Measurements from ENCODE around the gene CTDSPL2. TPM values are rescaled to one million over a fixed set of nuclear protein-coding genes. Genes with fewer than 3 reads are reported as not detected.
"Not testable (repeated sequence)": the region's sequence is repeated elsewhere in the genome, so short reads cannot be mapped to it uniquely, and the experiment has no call there.

CTDSPL2 gene
- total and polyA plus RNA-seq, 9 donors: 26.8 to 68.8 (median 41.9) TPM

DNA sequence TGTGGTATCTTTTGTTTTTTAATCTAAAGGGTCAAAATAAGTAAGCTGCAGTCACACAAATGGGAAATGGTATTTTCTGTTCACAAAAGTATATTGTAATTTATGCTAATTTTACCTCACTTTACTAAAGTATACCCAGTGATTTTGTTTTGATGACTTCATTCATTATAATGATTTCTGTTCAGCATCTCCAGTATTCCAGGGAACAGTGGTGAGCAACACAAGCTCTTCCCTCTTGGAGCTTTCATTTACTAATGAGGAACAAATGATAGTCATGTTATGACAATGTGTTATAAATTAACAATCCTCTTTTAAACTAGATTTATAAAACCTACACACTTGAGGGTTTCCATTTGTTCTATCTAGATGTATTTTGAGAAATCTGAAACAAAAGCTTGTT lies 89.0 kb downstream of the CTDSPL2 start:
- no peaks in the 10 kb centered on the region for H3K27me3 ChIP-seq (ENCODE audit: control insufficient read depth, insufficient read depth, low read length)
- H3K4me3 ChIP-seq (ENCODE audit: low read length): no peak overlapping the region
- H3K4me1 ChIP-seq (ENCODE audit: control insufficient read depth, insufficient read depth, low read length): no peaks in the 10 kb centered on the region
- DNase-seq: no peak
- H3K27ac ChIP-seq (ENCODE audit: low read length): no peak overlapping the region
- no peaks in the 10 kb centered on the region for H3K9me3 ChIP-seq (replicated peaks; ENCODE audit: control insufficient read depth, low read depth, low read length)
- H3K36me3 ChIP-seq (ENCODE audit: control insufficient read depth, insufficient read depth, low read length): peaks cover 17% of the 10 kb centered on the region

DNA sequence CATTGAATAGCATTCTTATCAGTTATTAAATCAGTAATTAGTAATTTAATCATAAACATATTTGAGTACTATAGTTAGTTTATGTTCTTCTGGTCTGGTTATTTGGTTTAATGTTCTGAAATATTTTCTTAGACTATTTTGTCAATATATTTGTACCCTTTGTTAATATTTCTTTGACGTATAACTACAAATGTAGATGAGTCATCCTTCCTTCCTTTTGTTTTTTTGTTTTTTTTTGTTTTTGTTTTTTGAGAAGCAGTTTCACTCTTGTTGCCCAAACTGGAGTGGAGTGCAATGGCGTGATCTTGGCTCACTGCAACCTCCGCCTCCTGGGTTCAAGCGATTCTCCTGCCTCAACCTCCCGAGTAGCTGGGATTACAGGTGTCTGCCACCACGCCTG lies 92.1 kb downstream of the CTDSPL2 start:
- Histone ChIP-seq H3K27ac (ENCODE audit: low read length) (no peak overlapping the region), H3K9me3 (replicated peaks; ENCODE audit: control insufficient read depth, low read depth, low read length) (no peaks in the 10 kb centered on the region), H3K36me3 (ENCODE audit: control insufficient read depth, insufficient read depth, low read length) (peaks cover 28% of the 10 kb centered on the region), H3K4me3 (ENCODE audit: low read length) (no peak overlapping the region), H3K27me3 (ENCODE audit: control insufficient read depth, insufficient read depth, low read length) (no peaks in the 10 kb centered on the region), H3K4me1 (ENCODE audit: control insufficient read depth, insufficient read depth, low read length) (no peaks in the 10 kb centered on the region)
- no CpG with 5 or more reads among the region's 6 CpGs for WGBS (ENCODE audit: insufficient coverage)
- DNase-seq: no peak

DNA sequence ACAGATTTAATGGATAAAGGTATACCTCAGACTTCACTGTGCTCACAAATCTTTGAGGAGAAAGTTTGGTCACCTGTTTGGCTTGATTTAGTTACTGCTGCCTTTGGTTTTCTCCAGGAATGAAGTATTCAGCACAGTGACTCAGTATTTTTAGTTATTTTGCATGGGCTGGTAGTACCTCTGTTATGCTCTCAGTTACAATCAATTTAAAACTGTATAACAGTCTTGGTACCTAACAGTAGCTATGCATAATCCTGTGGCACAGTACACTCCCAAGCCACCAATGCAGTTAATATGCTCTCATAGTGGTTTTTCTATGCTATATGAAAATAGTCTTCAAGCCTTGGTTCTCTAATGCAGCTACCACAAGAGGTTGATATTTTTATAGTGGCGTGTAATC lies 97.6 kb downstream of the CTDSPL2 start:
- WGBS (ENCODE audit: insufficient coverage): 100% methylated on average over 1 of the region's 1 CpG
- no peak for DNase-seq
- Histone ChIP-seq H3K4me1 (ENCODE audit: control insufficient read depth, insufficient read depth, low read length) (no peaks in the 10 kb centered on the region), H3K9me3 (replicated peaks; ENCODE audit: control insufficient read depth, low read depth, low read length) (no peaks in the 10 kb centered on the region), H3K27ac (ENCODE audit: low read length) (no peak overlapping the region), H3K4me3 (ENCODE audit: low read length) (no peak overlapping the region), H3K27me3 (ENCODE audit: control insufficient read depth, insufficient read depth, low read length) (no peaks in the 10 kb centered on the region), H3K36me3 (ENCODE audit: control insufficient read depth, insufficient read depth, low read length) (peaks cover 19% of the 10 kb centered on the region)

DNA sequence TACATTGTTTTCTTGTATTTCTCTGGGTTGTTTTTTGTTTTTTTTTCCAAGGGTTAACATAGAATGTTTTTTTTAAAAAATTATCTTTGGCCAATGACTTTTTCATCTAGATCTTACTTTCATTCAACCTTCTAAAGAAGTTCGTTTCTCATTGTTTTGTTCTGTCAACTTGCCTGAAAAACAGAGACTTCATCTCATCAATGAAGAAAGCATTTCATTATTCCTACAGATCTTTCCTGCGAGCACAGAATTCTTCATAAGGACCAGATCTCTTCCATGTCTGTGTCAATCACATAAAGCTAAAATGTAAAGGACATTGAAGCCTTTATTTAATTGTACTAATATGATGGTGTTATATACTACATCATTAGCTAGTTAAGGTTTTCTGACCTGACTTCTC lies 99.8 kb downstream of the CTDSPL2 start:
- Histone ChIP-seq H3K9me3 (replicated peaks; ENCODE audit: control insufficient read depth, low read depth, low read length) (no peaks in the 10 kb centered on the region), H3K27ac (ENCODE audit: low read length) (no peak overlapping the region), H3K27me3 (ENCODE audit: control insufficient read depth, insufficient read depth, low read length) (no peaks in the 10 kb centered on the region), H3K4me3 (ENCODE audit: low read length) (no peak overlapping the region), H3K36me3 (ENCODE audit: control insufficient read depth, insufficient read depth, low read length) (peaks cover 13% of the 10 kb centered on the region), H3K4me1 (ENCODE audit: control insufficient read depth, insufficient read depth, low read length) (no peaks in the 10 kb centered on the region)
- DNase-seq: no peak
- WGBS (ENCODE audit: insufficient coverage): 60% methylated on average over 1 of the region's 2 CpGs

DNA sequence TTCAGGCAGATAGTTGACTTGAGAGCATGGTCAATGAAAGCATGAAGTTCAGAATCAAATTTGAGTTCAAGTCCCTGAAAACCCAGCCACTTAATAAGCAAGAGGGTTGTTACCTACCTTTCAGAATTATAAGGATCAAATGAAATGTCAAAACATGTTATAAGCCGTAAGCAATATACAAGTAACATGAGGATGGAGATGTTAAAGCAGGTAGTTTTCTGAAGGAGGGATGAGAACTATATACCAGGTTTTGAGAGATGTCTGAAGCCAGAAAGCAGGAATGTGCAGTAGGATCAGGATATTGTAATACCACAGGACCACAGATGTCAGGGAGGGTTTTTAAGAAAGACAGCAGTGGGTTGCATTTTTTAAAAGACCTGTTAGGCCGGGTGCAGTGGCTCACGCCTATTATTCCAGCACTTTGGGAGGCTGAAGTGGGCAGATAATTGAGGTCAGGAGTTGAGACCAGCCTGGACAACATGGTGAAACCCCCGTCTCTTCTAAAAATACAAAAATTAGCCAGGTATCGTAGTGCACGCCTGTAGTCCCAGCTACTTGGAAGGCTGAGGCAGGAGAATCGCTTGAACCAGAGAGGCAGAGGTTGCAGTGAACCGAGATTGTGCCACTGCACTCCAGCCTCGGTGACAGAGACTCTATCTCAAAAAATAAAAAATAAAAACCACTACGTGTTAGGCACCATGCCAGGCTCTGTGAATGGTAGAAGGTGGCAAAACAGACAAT lies 102.6 kb downstream of the CTDSPL2 start:
- Histone ChIP-seq H3K4me1 (ENCODE audit: control insufficient read depth, insufficient read depth, low read length) (no peaks in the 10 kb centered on the region), H3K4me3 (ENCODE audit: low read length) (no peak overlapping the region), H3K27me3 (ENCODE audit: control insufficient read depth, insufficient read depth, low read length) (no peaks in the 10 kb centered on the region), H3K9me3 (replicated peaks; ENCODE audit: control insufficient read depth, low read depth, low read length) (no peaks in the 10 kb centered on the region), H3K27ac (ENCODE audit: low read length) (no peak overlapping the region), H3K36me3 (ENCODE audit: control insufficient read depth, insufficient read depth, low read length) (peaks cover 5% of the 10 kb centered on the region)
- no peak for DNase-seq
- WGBS (ENCODE audit: insufficient coverage): 70% methylated on average over 3 of the region's 10 CpGs

DNA sequence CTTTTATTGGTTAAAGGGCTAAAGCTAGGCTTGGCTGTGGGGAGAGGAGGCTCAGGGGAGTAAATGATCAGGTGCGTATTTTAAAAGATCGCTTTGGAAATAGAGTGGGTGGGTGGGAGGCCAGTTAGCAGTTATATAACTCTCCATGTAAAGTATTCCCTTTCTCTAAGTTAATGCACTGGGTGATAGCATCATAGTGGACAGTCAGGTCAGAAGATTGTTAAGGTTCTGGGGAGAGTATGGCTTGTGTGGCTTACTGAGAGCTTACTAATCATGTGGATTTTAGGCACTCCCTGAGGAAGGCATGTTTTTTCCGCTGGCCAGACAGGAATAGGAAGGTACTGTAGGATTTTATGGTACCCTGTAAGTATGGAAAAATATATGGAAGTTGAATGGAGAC lies 103.2 kb downstream of the CTDSPL2 start:
- peaks cover 7% of the 10 kb centered on the region for H3K36me3 ChIP-seq (ENCODE audit: control insufficient read depth, insufficient read depth, low read length)

DNA sequence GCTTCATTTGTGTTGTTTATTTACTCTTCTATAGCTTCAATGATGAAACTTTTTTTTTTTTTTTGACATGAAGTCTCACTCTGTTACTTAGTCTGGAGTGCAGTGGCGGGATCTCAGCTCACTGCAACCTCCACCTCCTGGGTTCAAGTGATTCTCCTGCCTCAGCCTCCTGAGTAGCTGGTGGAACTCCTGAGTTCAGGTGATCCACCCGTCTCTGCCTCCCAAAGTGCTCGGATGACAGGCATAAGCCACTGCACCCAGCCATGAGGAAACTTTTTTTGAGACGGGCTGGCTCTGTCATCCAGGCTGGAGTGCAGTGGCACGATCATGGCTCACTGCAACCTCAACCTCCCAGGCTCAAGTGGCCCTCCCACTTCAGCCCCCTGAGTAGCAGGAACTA lies 104.8 kb downstream of the CTDSPL2 start:
- not testable (repeated sequence) for DNase-seq; H3K36me3 ChIP-seq (ENCODE audit: control insufficient read depth, insufficient read depth, low read length); H3K27me3 ChIP-seq (ENCODE audit: control insufficient read depth, insufficient read depth, low read length); H3K4me3 ChIP-seq (ENCODE audit: low read length); H3K4me1 ChIP-seq (ENCODE audit: control insufficient read depth, insufficient read depth, low read length); H3K27ac ChIP-seq (ENCODE audit: low read length); H3K9me3 ChIP-seq (replicated peaks; ENCODE audit: control insufficient read depth, low read depth, low read length)
- 94% methylated on average over 5 of the region's 5 CpGs for WGBS (ENCODE audit: insufficient coverage)

More for the DNA sequence above, 103.2 kb downstream of the CTDSPL2 start:
- Histone ChIP-seq H3K9me3 (replicated peaks; ENCODE audit: control insufficient read depth, low read depth, low read length) (no peaks in the 10 kb centered on the region), H3K4me1 (ENCODE audit: control insufficient read depth, insufficient read depth, low read length) (peaks cover 3% of the 10 kb centered on the region), H3K27ac (ENCODE audit: low read length) (no peak overlapping the region), H3K27me3 (ENCODE audit: control insufficient read depth, insufficient read depth, low read length) (no peaks in the 10 kb centered on the region), H3K4me3 (ENCODE audit: low read length) (no peak overlapping the region)
- 100% methylated on average over 1 of the region's 3 CpGs for WGBS (ENCODE audit: insufficient coverage)
- no peak for DNase-seq

DNA sequence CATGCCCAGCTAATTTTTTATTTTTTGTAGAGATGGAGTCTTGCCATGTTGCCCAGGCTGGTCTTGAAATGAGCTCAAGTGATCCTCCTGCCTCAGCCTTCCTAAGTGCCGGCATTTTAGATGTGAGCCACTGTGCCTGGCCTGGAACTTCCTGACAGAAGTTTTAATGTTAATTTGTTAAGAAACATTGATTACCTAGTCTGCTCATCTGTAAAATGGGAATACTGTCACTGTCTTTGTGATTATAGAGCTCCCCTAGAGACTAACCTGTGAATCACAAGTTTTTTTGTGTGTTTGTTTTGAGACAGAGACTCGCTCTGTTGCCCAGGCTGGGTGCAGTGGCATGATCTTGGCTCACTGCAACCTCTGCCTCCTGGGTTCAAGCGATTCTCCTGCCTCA lies 105.3 kb downstream of the CTDSPL2 start:
- H3K27ac ChIP-seq (ENCODE audit: low read length): no peak overlapping the region
- no peaks in the 10 kb centered on the region for H3K27me3 ChIP-seq (ENCODE audit: control insufficient read depth, insufficient read depth, low read length)
- peaks cover 7% of the 10 kb centered on the region for H3K36me3 ChIP-seq (ENCODE audit: control insufficient read depth, insufficient read depth, low read length)
- no peak overlapping the region for H3K4me3 ChIP-seq (ENCODE audit: low read length)
- H3K9me3 ChIP-seq (replicated peaks; ENCODE audit: control insufficient read depth, low read depth, low read length): no peaks in the 10 kb centered on the region
- DNase-seq: no peak
- peaks cover 7% of the 10 kb centered on the region for H3K4me1 ChIP-seq (ENCODE audit: control insufficient read depth, insufficient read depth, low read length)
- 100% methylated on average over 1 of the region's 3 CpGs for WGBS (ENCODE audit: insufficient coverage)

DNA sequence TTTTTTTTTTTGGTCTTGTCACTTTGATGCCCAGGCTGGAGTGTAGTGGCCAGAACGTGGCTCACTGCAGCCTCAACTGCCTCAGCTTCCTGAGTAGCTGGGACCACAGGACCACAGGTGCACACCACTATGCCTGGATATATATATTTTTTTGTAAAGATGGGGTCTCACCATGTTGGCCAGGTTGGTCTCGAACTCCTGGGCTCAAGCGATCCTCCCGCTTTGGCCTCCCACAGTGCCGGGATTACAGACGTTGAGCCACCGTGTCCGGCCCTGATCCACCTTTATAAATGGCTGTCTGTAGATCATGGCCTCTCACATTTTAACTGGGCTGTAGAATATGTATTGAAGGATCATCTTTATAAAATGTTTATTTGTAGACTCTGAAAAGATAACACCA lies 107.7 kb downstream of the CTDSPL2 start:
- no peaks in the 10 kb centered on the region for H3K9me3 ChIP-seq (replicated peaks; ENCODE audit: control insufficient read depth, low read depth, low read length)
- no peaks in the 10 kb centered on the region for H3K27me3 ChIP-seq (ENCODE audit: control insufficient read depth, insufficient read depth, low read length)
- no peak overlapping the region for H3K27ac ChIP-seq (ENCODE audit: low read length)
- WGBS (ENCODE audit: insufficient coverage): 96% methylated on average over 5 of the region's 8 CpGs
- DNase-seq: no peak
- no peak overlapping the region for H3K4me3 ChIP-seq (ENCODE audit: low read length)
- H3K4me1 ChIP-seq (ENCODE audit: control insufficient read depth, insufficient read depth, low read length): peaks cover 13% of the 10 kb centered on the region
- H3K36me3 ChIP-seq (ENCODE audit: control insufficient read depth, insufficient read depth, low read length): peaks cover 7% of the 10 kb centered on the region

DNA sequence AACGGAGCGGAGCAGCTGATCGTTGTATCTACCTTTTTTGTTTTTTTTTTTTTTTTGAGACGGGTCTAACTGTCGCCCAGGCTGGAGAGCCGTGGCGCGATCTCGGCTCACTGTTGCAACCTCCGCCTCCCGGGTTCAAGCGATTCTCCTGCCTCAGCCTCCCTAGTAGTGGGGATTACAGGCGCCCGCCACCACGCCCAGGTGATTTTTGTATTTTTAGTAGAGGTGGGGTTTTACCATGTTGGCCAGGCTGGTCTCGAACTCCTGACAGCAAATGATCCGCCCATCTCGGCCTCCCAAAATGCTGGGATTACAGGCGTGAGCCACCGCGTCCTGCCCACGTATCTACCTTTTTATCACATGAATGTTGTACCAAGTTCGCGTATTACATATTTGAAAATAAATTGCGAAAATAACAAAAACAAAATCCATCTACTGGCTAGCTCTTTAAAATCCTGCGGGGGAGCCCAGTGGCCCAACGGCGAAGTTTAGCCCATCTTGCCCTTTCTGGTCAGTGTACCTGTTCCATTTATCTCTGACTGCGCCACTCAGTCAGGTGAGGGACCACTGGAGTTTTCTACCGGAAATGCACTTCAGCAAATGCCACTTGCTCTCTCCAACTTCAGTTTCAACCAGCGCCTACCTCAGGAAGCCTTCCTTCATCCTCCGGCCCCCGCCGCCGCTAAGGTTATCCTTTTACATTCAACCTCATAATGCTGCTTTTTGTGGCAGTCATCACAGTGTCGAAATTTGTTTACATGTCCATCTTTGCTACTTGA lies 108.3 kb downstream of the CTDSPL2 start:
- 33% methylated on average over 17 of the region's 36 CpGs for WGBS (ENCODE audit: insufficient coverage)
- DNase-seq: no peak
- H3K27me3 ChIP-seq (ENCODE audit: control insufficient read depth, insufficient read depth, low read length): no peaks in the 10 kb centered on the region
- peak overlapping the region; percentile 92 for H3K4me3 ChIP-seq (ENCODE audit: low read length)
- no peaks in the 10 kb centered on the region for H3K9me3 ChIP-seq (replicated peaks; ENCODE audit: control insufficient read depth, low read depth, low read length)
- H3K4me1 ChIP-seq (ENCODE audit: control insufficient read depth, insufficient read depth, low read length): peaks cover 13% of the 10 kb centered on the region
- H3K36me3 ChIP-seq (ENCODE audit: control insufficient read depth, insufficient read depth, low read length): peaks cover 11% of the 10 kb centered on the region
- H3K27ac ChIP-seq (ENCODE audit: low read length): peak overlapping the region; percentile 99

All from muscle of leg (tissue), 11 donors.